Spleen (tissue), 11 donors: ENCODE results near the gene RTCA. TPM values are rescaled to one million over a fixed set of nuclear protein-coding genes. Genes with fewer than 3 reads are reported as not detected.

Experiments used
- DNase-seq: peaks from one replicate; pipeline ENCODE4 v3.0.0-alpha.2; 2020
- H3K27ac ChIP-seq, 8 donors: fragments of 200-600 bp; sonication (generic) in 7 of 8; 1 replicate in 4 of 8; 2 replicates in 4 of 8; pipeline versions ENCODE4 v1.5.0 to v1.8.0; 2016 to 2021; ENCODE audit warnings: inconsistent platforms in 4 of 8, mild to moderate bottlenecking in 4 of 8, moderate library complexity in 1 of 8
- H3K27me3 ChIP-seq, 7 donors: fragments of 200-600 bp; sonication (generic) in 6 of 7; replicated peaks in 1 of 7; 1 replicate in 4 of 7; 2 replicates in 3 of 7; pipeline versions ENCODE4 v1.5.0 to v1.8.0; 2016 to 2021; ENCODE audit warnings: inconsistent platforms in 3 of 7, mild to moderate bottlenecking in 1 of 7
- H3K36me3 ChIP-seq, 6 donors: fragments of 200-600 bp; sonication (generic) in 5 of 6; 1 replicate in 4 of 6; 2 replicates in 2 of 6; pipeline versions ENCODE4 v1.5.0 to v1.8.0; 2016 to 2021; ENCODE audit warnings: inconsistent platforms in 2 of 6
- H3K4me1 ChIP-seq, 6 donors: fragments of 200-600 bp; sonication (generic) in 5 of 6; 1 replicate in 3 of 6; 2 replicates in 3 of 6; pipeline versions ENCODE4 v1.5.0 to v1.8.0; 2016 to 2021; ENCODE audit warnings: inconsistent platforms in 3 of 6
- H3K4me3 ChIP-seq, 8 donors: fragments of 200-600 bp; sonication (generic) in 7 of 8; 1 replicate in 4 of 8; 2 replicates in 4 of 8; pipeline versions ENCODE4 v1.5.0 to v1.8.0; 2016 to 2021; ENCODE audit warnings: inconsistent platforms in 4 of 8, mild to moderate bottlenecking in 4 of 8, moderate library complexity in 2 of 8
- H3K9me3 ChIP-seq, 8 donors: fragments of 200-600 bp; sonication (generic) in 7 of 8; 1 replicate in 4 of 8; 2 replicates in 4 of 8; pipeline versions ENCODE4 v1.5.0 to v1.8.0; 2016 to 2021; ENCODE audit warnings: inconsistent platforms in 4 of 8
- POLR2A ChIP-seq, 3 donors: fragments of 450-650 bp; IDR thresholded peaks; one replicate each; pipeline ENCODE4 v1.5.1; 2017; ENCODE audit warnings: antibody characterized with exemption in 3 of 3, mild to moderate bottlenecking in 1 of 3
- POLR2AphosphoS5 ChIP-seq, 3 donors: sonication (generic); formaldehyde crosslinking; IDR thresholded peaks; one replicate each; pipeline ENCODE4 v1.5.1; 2017; ENCODE audit warnings: antibody characterized with exemption in 3 of 3
- WGBS, 5 donors: extraction: QIAGEN DNeasy Blood & Tissue Kit in 3 of 5; methylation state at CpG; one replicate each; pipeline versions ENCODE4 v1.1.5 to v1.1.7; 2013 to 2018; 5-methylcytosine and 5-hydroxymethylcytosine counted together
- intact Hi-C: fragments of 100-400 bp; cut with DNase I; formaldehyde crosslinking; loops from one replicate; pipeline ENCODE4 v1.15.0; 2023; ENCODE audit warnings: low total_unique reads
- polyA plus RNA-seq, 3 donors: library from polyadenylated mRNA; stranded (reverse); fragments of 200-250 nt; gene quantifications; one replicate each; pipeline ENCODE4 v1.2.1, GENCODE V29; 2013
- total RNA-seq, 7 donors: library from RNA; depleted of rRNA in 3 of 7; stranded (reverse); fragments of >200 nt in 3 of 7; fragmentation: NEBNext Ultra II Directional in 4 of 7; extraction: Animal tissue kit (Norgen Biotek cat#: 25700) in 4 of 7; gene quantifications; one replicate each; pipeline versions ENCODE4 v1.1.0 to v1.2.1, GENCODE V29; 2016 to 2021
- TF ChIP-seq, protein P1 (sequence below), 11 experiments: fragments of 200-600 bp in 7 of 11; fragments of 450-650 bp in 4 of 11; sonication (generic) in 4 of 11; IDR thresholded peaks in 8 of 11; conservative IDR thresholded peaks in 3 of 11; 1 replicate in 7 of 11; 2 replicates in 4 of 11; pipeline versions ENCODE4 v1.4.0 to v1.8.0; 2016 to 2021; ENCODE audit warnings: antibody characterized with exemption in 11 of 11, inconsistent platforms in 4 of 11, mild to moderate bottlenecking in 1 of 11
- donor health status: healthy with polysubstance abuse.
- donor health status: DM: no; HTN: no; CAD: no; lungs with moderate emphysema.
- donor health status: DM: no; HTN: no; CAD: no.
- donor health status: Bipolar disorder and iron deficiency.
- donor health status: healthy.
- donor health status: DM: no; HTN: no; CAD: no.
- donor health status: DM: yes; HTN: yes; CAD: no.

The RTCA gene
- total and polyA plus RNA-seq, 10 donors: 19.7 to 42.6 (median 30.0) TPM

DNA sequence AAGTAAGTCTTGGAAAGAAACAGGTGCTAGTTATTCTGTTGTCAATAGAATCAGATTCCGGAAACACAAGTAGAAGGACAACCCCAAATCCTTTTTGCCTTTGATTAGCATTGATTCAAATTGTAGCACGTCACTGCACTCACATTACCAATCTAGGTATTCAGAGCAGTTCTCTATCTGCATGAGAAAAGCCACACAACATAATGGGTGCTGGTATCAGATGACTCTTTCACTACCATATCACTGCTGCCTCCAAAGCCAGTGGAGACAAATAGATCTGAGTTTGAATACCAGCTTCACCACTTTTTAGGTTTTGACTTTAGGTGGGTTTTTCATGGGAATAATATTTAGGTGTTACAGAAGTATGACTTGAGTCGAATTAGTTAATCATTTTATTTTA is 38.9 kb downstream of the RTCA start:
- Histone ChIP-seq H3K4me3 (no peak overlapping the region), H3K27ac (no peak overlapping the region), H3K9me3 (peaks cover 0 to 8% (median 5%) of the 10 kb centered on the region in 8 donors), H3K36me3 (no peaks in the 10 kb centered on the region), H3K27me3 (no peaks in the 10 kb centered on the region), H3K4me1 (no peaks in the 10 kb centered on the region)
- no peak for DNase-seq
- WGBS, 5 donors: 91 to 96% (median 94%) methylated on average over 3 of the region's 3 CpGs
- TF ChIP-seq, protein P1, sequence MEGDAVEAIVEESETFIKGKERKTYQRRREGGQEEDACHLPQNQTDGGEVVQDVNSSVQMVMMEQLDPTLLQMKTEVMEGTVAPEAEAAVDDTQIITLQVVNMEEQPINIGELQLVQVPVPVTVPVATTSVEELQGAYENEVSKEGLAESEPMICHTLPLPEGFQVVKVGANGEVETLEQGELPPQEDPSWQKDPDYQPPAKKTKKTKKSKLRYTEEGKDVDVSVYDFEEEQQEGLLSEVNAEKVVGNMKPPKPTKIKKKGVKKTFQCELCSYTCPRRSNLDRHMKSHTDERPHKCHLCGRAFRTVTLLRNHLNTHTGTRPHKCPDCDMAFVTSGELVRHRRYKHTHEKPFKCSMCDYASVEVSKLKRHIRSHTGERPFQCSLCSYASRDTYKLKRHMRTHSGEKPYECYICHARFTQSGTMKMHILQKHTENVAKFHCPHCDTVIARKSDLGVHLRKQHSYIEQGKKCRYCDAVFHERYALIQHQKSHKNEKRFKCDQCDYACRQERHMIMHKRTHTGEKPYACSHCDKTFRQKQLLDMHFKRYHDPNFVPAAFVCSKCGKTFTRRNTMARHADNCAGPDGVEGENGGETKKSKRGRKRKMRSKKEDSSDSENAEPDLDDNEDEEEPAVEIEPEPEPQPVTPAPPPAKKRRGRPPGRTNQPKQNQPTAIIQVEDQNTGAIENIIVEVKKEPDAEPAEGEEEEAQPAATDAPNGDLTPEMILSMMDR (IDR thresholded peaks at IDR 0.05 in 8 of 11, conservative IDR thresholded peaks at IDR 0.05 in 3 of 11): no peak
- TF ChIP-seq POLR2AphosphoS5 (IDR thresholded peaks at IDR 0.05) (no peak), POLR2A (IDR thresholded peaks at IDR 0.05) (no peak)
- intact Hi-C loops: no loop called here

GRCh38 chr1:100305954-100306353 is 39.9 kb downstream of the RTCA start:
- Histone ChIP-seq H3K36me3 (no peaks in the 10 kb centered on the region), H3K27me3 (no peaks in the 10 kb centered on the region), H3K9me3 (peaks cover 0 to 12% (median 8%) of the 10 kb centered on the region in 8 donors), H3K4me1 (no peaks in the 10 kb centered on the region), H3K27ac (peak overlapping the region in 1 of 8 donors; percentile 17), H3K4me3 (no peak overlapping the region)
- no peak for DNase-seq
- WGBS, 5 donors: 95 to 97% (median 97%) methylated on average over 3 of the region's 3 CpGs
- TF ChIP-seq, protein P1 (IDR thresholded peaks at IDR 0.05 in 8 of 11, conservative IDR thresholded peaks at IDR 0.05 in 3 of 11): no peak
- no peak for TF ChIP-seq POLR2AphosphoS5 (IDR thresholded peaks at IDR 0.05)
- intact Hi-C loops: no loop called here

- 62 to 77% (median 71%) methylated on average over 2 of the region's 2 CpGs for WGBS, 5 donors
- H3K4me3 ChIP-seq: no peak overlapping the region
- DNase-seq: no peak
- intact Hi-C loops: no loop called here
- H3K27ac ChIP-seq: peak overlapping the region in 2 of 8 donors; percentile 17 to 43
- H3K9me3 ChIP-seq: peaks cover 0 to 12% (median 8%) of the 10 kb centered on the region in 8 donors
- TF ChIP-seq POLR2AphosphoS5 (IDR thresholded peaks at IDR 0.05) (no peak), POLR2A (IDR thresholded peaks at IDR 0.05) (no peak)
- TF ChIP-seq, protein P1 (IDR thresholded peaks at IDR 0.05 in 8 of 11, conservative IDR thresholded peaks at IDR 0.05 in 3 of 11): no peak
- H3K36me3 ChIP-seq: no peaks in the 10 kb centered on the region
- no peaks in the 10 kb centered on the region for H3K27me3 ChIP-seq
- no peaks in the 10 kb centered on the region for H3K4me1 ChIP-seq
Observed at GRCh38 chr1:100306735-100307313, 40.8 kb downstream of the RTCA start.

DNA sequence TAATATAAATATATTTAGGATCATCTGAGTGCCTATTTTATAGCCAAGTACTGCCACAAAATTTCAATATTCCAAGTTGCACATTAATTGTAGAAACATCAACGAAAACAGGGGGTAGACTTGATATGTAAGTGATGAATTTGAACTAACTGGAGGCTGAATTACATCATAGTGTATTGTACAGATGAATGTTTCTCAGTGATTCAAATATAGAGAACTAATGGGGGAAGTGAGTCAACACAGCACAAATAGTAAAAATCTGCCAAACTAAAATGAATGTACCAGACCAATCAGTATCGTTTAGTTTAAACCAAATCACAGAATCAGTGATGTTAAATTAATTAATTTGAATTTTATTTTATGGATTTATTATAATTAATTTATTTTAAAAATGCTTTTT is 42.8 kb downstream of the RTCA start:
- intact Hi-C loops: no loop called here

More for the DNA sequence above, 42.8 kb downstream of the RTCA start:
- TF ChIP-seq POLR2AphosphoS5 (IDR thresholded peaks at IDR 0.05): no peak
- TF ChIP-seq POLR2A (IDR thresholded peaks at IDR 0.05): no peak
- TF ChIP-seq, protein P1 (IDR thresholded peaks at IDR 0.05 in 8 of 11, conservative IDR thresholded peaks at IDR 0.05 in 3 of 11): no peak
- Histone ChIP-seq H3K4me1 (no peaks in the 10 kb centered on the region), H3K4me3 (no peak overlapping the region), H3K27ac (no peak overlapping the region), H3K9me3 (peaks cover 0 to 12% (median 8%) of the 10 kb centered on the region in 8 donors), H3K36me3 (no peaks in the 10 kb centered on the region), H3K27me3 (no peaks in the 10 kb centered on the region)
- WGBS, 5 donors: 65 to 76% (median 72%) methylated on average over 2 of the region's 2 CpGs
- DNase-seq: no peak
